SK-N-SH (cell line): ENCODE measurements around the gene LILRA6. TPM values are rescaled to one million over a fixed set of nuclear protein-coding genes. Genes with fewer than 3 reads are reported as not detected.
"Not testable (repeated sequence)": the region's sequence is repeated elsewhere in the genome, so short reads cannot be mapped to it uniquely, and the experiment has no call there.

Experiments
- CTCF ChIA-PET: fragments of 300-600, 350-600 bp; formaldehyde crosslinking; extraction: SDS; loops from one replicate; lab custom pipeline; 2021; lab: Yijun Ruan, JAX
- POLR2A ChIA-PET: fragments of 350-600 bp; sonication (Branson Sonifier 250); formaldehyde crosslinking; extraction: SDS; loops from one replicate; lab custom pipeline; 2020; ENCODE audit warnings: antibody characterized with exemption, inconsistent platforms; lab: Yijun Ruan, JAX
- DNase-seq: peaks from one replicate; pipeline ENCODE4 v3.0.0; 2012
- H2AFZ ChIP-seq: fragments of 200-600 bp; sonication (generic); 2 replicates; pipeline ENCODE4 v1.8.1; 2016; ENCODE audit warnings: antibody characterized with exemption, mild to moderate bottlenecking, low read depth
- H3F3A ChIP-seq: fragments of 200-600 bp; sonication (generic); replicated peaks from 2 replicates; pipeline ENCODE3; 2016; ENCODE audit warnings: antibody characterized with exemption, mild to moderate bottlenecking; ENCODE audit not compliant: insufficient read depth
- H3K27ac ChIP-seq, 2 experiments: fragments of 200-500 bp in 1 of 2; fragments of 200-600 bp in 1 of 2; sonication (Bioruptor generic) in 1 of 2; sonication (generic), shearing (Covaris generic) in 1 of 2; 2 replicates each; pipeline versions ENCODE4 v1.5.1 to v1.6.1; 2014 to 2016; ENCODE audit warnings: low read depth in 2 of 2, inconsistent platforms in 1 of 2, low read length in 1 of 2, mild to moderate bottlenecking in 1 of 2, mixed read lengths in 1 of 2
- H3K27me3 ChIP-seq: fragments of 200-600 bp; sonication (generic), shearing (Covaris generic); 2 replicates; pipeline ENCODE4 v1.6.1; 2016; ENCODE audit warnings: mixed run types; ENCODE audit not compliant: insufficient read depth
- H3K36me3 ChIP-seq, 2 experiments: fragments of 200-500 bp in 1 of 2; fragments of 200-600 bp in 1 of 2; sonication (Bioruptor generic) in 1 of 2; sonication (generic) in 1 of 2; replicated peaks in 1 of 2; 2 replicates each; pipeline versions ENCODE3 to v1.5.1; 2014 to 2016; ENCODE audit warnings: low read length in 1 of 2, mild to moderate bottlenecking in 1 of 2; ENCODE audit not compliant: insufficient read depth in 2 of 2, control insufficient read depth in 1 of 2
- H3K4me1 ChIP-seq, 2 experiments: fragments of 200-500 bp in 1 of 2; fragments of 200-600 bp in 1 of 2; sonication (Bioruptor generic) in 1 of 2; sonication (generic), shearing (Covaris generic) in 1 of 2; 2 replicates each; pipeline versions ENCODE4 v1.5.1 to v1.6.1; 2014 to 2016; ENCODE audit warnings: low read depth in 1 of 2, low read length in 1 of 2, mixed run types in 1 of 2; ENCODE audit not compliant: insufficient read depth in 2 of 2, control insufficient read depth in 1 of 2
- H3K4me2 ChIP-seq: fragments of 200-600 bp; sonication (generic), shearing (Covaris generic); 2 replicates; pipeline ENCODE4 v1.6.1; 2017; ENCODE audit warnings: mixed run types
- H3K4me3 ChIP-seq, 2 experiments: fragments of 200-500 bp in 1 of 2; fragments of 200-600 bp in 1 of 2; sonication (Bioruptor generic) in 1 of 2; sonication (generic), shearing (Covaris generic) in 1 of 2; 2 replicates each; pipeline versions ENCODE4 v1.5.1 to v1.8.1; 2014 to 2016; ENCODE audit warnings: low read depth in 2 of 2, inconsistent platforms in 1 of 2, low read length in 1 of 2, mild to moderate bottlenecking in 1 of 2, mixed read lengths in 1 of 2, moderate library complexity in 1 of 2
- H3K79me2 ChIP-seq: fragments of 200-600 bp; sonication (generic); 2 replicates; pipeline ENCODE4 v1.8.1; 2017; ENCODE audit warnings: mild to moderate bottlenecking; ENCODE audit not compliant: insufficient read depth
- H3K9ac ChIP-seq: fragments of 200-600 bp; sonication (generic); 2 replicates; pipeline ENCODE4 v1.6.1; 2017; ENCODE audit warnings: mixed run types
- H3K9me2 ChIP-seq: fragments of 200-600 bp; sonication (generic); 2 replicates; pipeline ENCODE4 v1.6.1; 2017; ENCODE audit warnings: mixed run types
- H3K9me3 ChIP-seq: fragments of 200-600 bp; sonication (generic); 2 replicates; pipeline ENCODE4 v1.6.1; 2017; ENCODE audit warnings: mixed run types, mild to moderate bottlenecking, moderate library complexity
- H4K20me1 ChIP-seq: fragments of 200-600 bp; sonication (generic); 2 replicates; pipeline ENCODE4 v1.6.1; 2017; ENCODE audit warnings: mild to moderate bottlenecking, mixed run types; ENCODE audit not compliant: insufficient read depth
- FOSL2 ChIP-seq: IDR thresholded peaks from 2 replicates; pipeline ENCODE4 v1.4.0; 2012; ENCODE audit warnings: low read depth, mild to moderate bottlenecking, moderate library complexity, borderline replicate concordance
- FOXJ3 ChIP-seq: sonication (generic); formaldehyde crosslinking; IDR thresholded peaks from 2 replicates; pipeline ENCODE4 v1.5.1; 2020; ENCODE audit warnings: mild to moderate bottlenecking, missing genetic modification reagents
- FOXM1 ChIP-seq: IDR thresholded peaks from 2 replicates; pipeline ENCODE4 v1.4.0; 2012; ENCODE audit warnings: low read depth, mild to moderate bottlenecking
- GATA2 ChIP-seq: sonication (generic); formaldehyde crosslinking; IDR thresholded peaks from 2 replicates; pipeline ENCODE4 v1.5.0; 2020; ENCODE audit warnings: mild to moderate bottlenecking, missing genetic modification reagents
- MEF2A ChIP-seq: IDR thresholded peaks from 2 replicates; pipeline ENCODE4 v1.4.0; 2012; ENCODE audit warnings: low read depth, borderline replicate concordance
- NFIC ChIP-seq: IDR thresholded peaks from 2 replicates; pipeline ENCODE4 v1.4.0; 2012; ENCODE audit warnings: borderline replicate concordance
- RAD21 ChIP-seq: IDR thresholded peaks from 2 replicates; pipeline ENCODE4 v1.6.1; 2012; ENCODE audit warnings: mild to moderate bottlenecking, low read length
- RFX5 ChIP-seq: IDR thresholded peaks from 2 replicates; pipeline ENCODE4 v1.6.1; 2012; ENCODE audit warnings: mild to moderate bottlenecking, improper control_type of control experiment, low read length
- RXRA ChIP-seq: IDR thresholded peaks from 2 replicates; pipeline ENCODE4 v1.4.0; 2012; ENCODE audit warnings: low read depth, mild to moderate bottlenecking, borderline replicate concordance
- SMC3 ChIP-seq: IDR thresholded peaks from 2 replicates; pipeline ENCODE4 v1.6.1; 2012; ENCODE audit warnings: low read depth, low read length, improper control_type of control experiment
- TCF12 ChIP-seq: IDR thresholded peaks from 2 replicates; pipeline ENCODE4 v1.4.0; 2012
- TEAD4 ChIP-seq: IDR thresholded peaks from 2 replicates; pipeline ENCODE4 v1.4.0; 2012; ENCODE audit warnings: mild to moderate bottlenecking, borderline replicate concordance; ENCODE audit not compliant: insufficient read depth
- YY1 ChIP-seq: IDR thresholded peaks from 2 replicates; pipeline ENCODE4 v1.4.0; 2012; ENCODE audit warnings: low read depth, mild to moderate bottlenecking
- WGBS: methylation state at CpG from one replicate; pipeline ENCODE4 v1.1.6; 2017; ENCODE audit warnings: low lambda C conversion rate; 5-methylcytosine and 5-hydroxymethylcytosine counted together
- polyA plus RNA-seq, 3 experiments: library from polyadenylated mRNA; depleted of rRNA; stranded (reverse); fragments of >200 nt; gene quantifications; 2 replicates each; pipeline ENCODE4 v1.2.3, GENCODE V29; 2012
- TF ChIP-seq, protein P1 (sequence below): IDR thresholded peaks from 2 replicates; pipeline ENCODE4 v1.4.0; 2012; ENCODE audit warnings: low read depth
- TF ChIP-seq, protein P2 (sequence below): fragments of 150-350 bp; IDR thresholded peaks from 2 replicates; pipeline ENCODE4 v1.6.1; 2016; ENCODE audit warnings: mild to moderate bottlenecking, low read depth, low read length

Gene LILRA6
- polyA plus RNA-seq, 1 of the 3 experiments (the other 2 are of a cell fraction), result not detected

DNA sequence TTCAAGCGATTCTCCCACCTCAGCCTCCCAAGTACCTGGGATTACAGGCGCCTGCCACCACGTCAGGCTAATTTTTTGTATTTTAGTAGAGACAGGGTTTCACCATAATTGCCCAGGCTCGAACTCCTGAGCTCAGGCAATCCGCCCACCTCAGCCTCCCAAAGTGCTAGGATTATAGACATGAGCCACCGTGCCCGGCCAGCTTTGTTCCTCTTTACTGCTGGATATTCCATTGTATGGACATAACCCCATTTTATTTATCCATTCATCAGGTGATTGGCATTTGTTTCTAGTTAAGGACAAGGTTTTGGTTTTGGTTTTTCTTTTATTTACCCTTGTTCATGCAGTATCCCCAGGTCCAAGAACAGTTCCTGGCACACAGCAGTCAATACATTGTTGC lies 46.1 kb downstream of the LILRA6 start:
- no peaks in the 10 kb centered on the region for H3K27me3 ChIP-seq
- peaks cover 42% of the 10 kb centered on the region for H3K79me2 ChIP-seq
- no peak overlapping the region for H3K27ac ChIP-seq
- H4K20me1 ChIP-seq, result peaks cover 6% of the 10 kb centered on the region
- no peak for DNase-seq
- H3K4me1 ChIP-seq, result peaks cover 1 to 11% of the 10 kb centered on the region in 2 experiments; a peak in 2 of 4 replicates
- 97% methylated on average over 7 of the region's 7 CpGs for WGBS
- H3K9ac ChIP-seq, result no peak overlapping the region
- peaks cover 3% of the 10 kb centered on the region for H3F3A ChIP-seq
- H3K36me3 ChIP-seq, result peaks cover 10 to 27% of the 10 kb centered on the region in 2 experiments
- H3K9me3 ChIP-seq, result no peaks in the 10 kb centered on the region
- ChIA-PET POLR2A (no interaction called here), CTCF (no interaction called here)
- no peaks in the 10 kb centered on the region for H3K9me2 ChIP-seq
- H3K4me2 ChIP-seq, result no peak overlapping the region
- no peak overlapping the region for H2AFZ ChIP-seq
- TF ChIP-seq RAD21 (no peak), TEAD4 (no peak), RFX5 (no peak), FOXM1 (no peak), SMC3 (no peak), GATA2 (CRISPR knock-in tag) (no peak), FOSL2 (no peak), FOXJ3 (CRISPR knock-in tag) (no peak), NFIC (no peak), YY1 (no peak), TCF12 (no peak), RXRA (no peak), MEF2A (no peak)
- TF ChIP-seq, protein P1, sequence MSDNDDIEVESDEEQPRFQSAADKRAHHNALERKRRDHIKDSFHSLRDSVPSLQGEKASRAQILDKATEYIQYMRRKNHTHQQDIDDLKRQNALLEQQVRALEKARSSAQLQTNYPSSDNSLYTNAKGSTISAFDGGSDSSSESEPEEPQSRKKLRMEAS, result no peak
- TF ChIP-seq, protein P2, sequence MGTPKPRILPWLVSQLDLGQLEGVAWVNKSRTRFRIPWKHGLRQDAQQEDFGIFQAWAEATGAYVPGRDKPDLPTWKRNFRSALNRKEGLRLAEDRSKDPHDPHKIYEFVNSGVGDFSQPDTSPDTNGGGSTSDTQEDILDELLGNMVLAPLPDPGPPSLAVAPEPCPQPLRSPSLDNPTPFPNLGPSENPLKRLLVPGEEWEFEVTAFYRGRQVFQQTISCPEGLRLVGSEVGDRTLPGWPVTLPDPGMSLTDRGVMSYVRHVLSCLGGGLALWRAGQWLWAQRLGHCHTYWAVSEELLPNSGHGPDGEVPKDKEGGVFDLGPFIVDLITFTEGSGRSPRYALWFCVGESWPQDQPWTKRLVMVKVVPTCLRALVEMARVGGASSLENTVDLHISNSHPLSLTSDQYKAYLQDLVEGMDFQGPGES, result no peak
- H3K4me3 ChIP-seq, result no peak overlapping the region

DNA sequence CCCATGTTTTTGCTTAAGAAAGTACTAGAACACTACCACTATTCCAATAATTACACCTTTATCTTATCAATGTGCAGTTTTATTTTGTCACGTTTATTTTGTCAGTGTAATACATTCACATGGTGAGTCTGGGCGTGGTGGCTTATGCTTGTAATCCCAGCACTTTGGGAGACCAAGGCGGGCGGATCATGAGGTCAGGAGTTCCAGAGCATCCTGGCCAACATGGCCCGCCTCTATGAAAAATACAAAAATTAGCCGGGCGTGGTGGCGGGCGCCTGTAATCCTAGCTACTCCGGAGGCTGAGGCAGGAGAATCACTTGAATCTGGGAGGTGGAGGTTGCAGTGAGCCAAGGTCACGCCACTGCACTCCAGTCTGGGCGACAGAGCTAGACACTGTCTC lies 48.1 kb downstream of the LILRA6 start:
- H3K4me3 ChIP-seq, H3F3A ChIP-seq, H2AFZ ChIP-seq, H3K4me2 ChIP-seq, H4K20me1 ChIP-seq, H3K27ac ChIP-seq, H3K9me3 ChIP-seq, DNase-seq, H3K9ac ChIP-seq, H3K27me3 ChIP-seq, H3K9me2 ChIP-seq, H3K4me1 ChIP-seq, POLR2A ChIA-PET: not testable (repeated sequence)
- 94% methylated on average over 12 of the region's 12 CpGs for WGBS
- H3K79me2 ChIP-seq, result peaks cover 35% of the 10 kb centered on the region
- CTCF ChIA-PET, result interaction anchor here (2.2 kb wide), 1 partner anchor 38 kb away, joined by 5 read pairs; no protein-coding TSS in a partner anchor
- peaks cover 9 to 22% of the 10 kb centered on the region in 2 experiments for H3K36me3 ChIP-seq
